CD4-positive, alpha-beta T cell treated with Interleukin-4 for 1 hour (primary cell): ENCODE measurements around the gene PPP1R13B.

Experiments used
- DNase-seq, 2 donors: peaks; one replicate each; pipeline ENCODE4 v3.0.0-alpha.2; 2020 to 2022

The PPP1R13B gene

DNA sequence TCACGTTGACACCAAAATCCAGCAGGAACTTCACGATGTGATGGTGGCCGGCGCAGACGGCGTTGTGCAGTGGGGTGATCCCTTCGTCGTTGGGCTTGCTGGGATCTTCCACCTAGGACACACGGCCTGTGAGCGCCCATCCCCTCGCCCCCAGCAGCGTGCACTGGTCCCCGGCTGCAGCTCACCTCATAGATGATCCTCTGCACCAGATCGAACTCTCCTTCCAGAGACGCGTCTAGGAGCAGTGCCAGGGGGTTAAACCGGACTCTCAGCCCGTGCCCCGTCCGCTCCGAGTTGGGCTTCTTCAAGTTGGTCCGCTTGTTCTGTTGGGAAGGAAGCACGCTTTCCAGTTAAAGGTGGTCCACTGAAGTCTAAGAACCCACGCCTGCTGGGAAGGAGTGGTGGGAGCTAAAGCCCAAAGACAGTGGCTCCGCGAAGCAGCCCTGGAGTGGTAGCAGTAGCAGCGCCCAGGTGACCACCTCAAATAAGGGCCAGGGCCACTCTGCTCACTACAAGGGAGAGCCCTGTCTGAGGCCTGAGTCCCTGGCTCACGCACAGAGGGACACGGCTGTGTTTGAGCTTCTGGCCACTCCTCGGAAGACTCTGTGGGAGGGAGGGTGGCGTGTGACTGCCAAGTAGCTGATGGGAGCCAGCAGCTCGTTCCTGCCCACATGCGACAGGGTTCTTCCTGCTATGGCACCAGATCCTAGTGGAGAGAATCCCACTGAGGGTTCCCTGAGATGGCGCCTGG lies 108.5 kb downstream of the PPP1R13B start:
- no peak for DNase-seq

DNA sequence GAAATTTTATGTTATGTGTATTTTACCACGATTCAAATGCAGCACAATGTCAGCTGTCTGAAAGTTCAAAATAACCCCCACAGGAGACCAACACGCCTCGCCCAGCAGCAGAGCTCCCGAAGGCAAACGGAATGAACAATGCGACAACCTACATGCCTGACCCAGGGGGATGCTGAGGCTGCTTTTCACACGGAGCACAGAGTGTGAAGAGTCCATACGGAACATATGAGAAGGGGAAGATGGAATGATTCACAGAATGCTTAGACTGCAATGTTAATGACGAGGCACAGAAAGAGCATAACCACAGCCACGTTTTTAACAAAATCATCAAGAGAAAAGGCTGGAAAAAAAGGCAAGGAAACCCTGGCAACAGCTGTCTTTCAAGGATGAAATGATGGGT lies 109.2 kb downstream of the PPP1R13B start:
- DNase-seq, result no peak

DNA sequence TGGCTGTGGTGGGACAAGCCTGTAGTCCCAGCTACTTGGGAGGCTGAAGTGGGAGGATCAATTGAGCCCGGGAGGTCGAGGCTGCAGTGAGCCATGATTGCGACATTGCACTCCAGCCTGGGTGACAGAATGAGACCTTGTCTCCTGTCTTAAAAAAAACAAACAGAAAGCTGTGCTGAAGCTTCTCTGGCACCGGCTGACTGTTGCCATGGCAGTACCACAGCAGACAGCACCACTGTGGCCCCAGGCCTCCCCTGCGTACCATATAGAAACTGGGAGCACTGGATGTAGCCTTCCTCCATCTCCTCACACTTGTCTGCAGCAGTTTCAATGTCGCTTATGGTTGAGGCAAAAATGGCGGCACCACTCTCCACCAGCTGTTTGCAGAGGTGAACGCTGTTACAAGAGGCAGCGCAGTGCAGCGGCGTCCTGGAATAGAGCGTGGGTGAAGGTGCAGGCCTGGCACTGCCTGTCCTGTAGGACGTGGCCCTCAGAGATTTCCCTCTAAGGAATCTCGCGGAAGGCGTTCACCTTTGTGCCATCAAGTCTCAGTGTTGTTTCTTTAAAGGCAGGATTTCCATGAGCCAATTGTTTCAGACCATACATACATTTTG lies 109.8 kb downstream of the PPP1R13B start:
- DNase-seq, result no peak

DNA sequence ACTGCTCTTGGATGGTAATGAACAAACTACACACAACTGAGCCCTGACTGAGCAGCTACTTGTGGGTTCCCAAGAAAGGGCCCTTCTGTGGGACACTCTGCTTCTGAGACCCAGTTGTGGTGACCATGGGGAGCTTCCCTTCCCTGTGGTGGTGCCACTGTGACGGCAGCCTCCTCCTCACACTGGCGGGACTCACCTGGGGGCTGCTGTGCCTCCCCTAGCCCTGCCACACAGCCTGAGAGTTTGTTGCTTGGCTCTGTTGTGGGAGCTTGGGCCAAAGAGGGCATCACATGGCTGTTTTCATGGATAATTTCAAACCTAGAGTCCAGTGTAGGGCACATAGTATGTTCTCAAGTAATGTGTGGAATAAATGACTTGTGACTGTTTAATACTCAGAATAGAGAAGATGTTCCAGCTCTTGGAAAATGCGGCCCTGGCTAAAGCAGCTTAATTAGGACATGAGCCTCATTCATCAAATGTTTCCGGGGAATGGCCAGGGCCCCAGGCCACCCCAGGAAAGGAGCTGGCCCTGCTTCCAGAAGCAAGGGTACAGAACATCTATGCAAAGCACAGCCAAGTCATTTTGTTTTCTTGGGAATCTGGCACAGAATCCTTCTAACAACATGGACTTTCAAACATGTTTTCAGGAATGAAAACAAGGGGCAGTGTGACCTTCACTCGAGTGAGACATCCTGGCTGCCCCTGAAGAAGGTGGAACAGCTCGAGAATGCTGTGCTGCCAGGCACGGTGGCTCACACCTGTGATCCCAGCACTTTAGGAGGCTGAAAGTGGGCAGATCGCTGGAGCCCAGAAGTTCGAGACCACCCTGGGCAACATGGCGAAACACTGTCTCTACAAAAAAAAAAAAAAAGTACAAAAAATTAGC lies 110.6 kb downstream of the PPP1R13B start:
- DNase-seq, result no peak

DNA sequence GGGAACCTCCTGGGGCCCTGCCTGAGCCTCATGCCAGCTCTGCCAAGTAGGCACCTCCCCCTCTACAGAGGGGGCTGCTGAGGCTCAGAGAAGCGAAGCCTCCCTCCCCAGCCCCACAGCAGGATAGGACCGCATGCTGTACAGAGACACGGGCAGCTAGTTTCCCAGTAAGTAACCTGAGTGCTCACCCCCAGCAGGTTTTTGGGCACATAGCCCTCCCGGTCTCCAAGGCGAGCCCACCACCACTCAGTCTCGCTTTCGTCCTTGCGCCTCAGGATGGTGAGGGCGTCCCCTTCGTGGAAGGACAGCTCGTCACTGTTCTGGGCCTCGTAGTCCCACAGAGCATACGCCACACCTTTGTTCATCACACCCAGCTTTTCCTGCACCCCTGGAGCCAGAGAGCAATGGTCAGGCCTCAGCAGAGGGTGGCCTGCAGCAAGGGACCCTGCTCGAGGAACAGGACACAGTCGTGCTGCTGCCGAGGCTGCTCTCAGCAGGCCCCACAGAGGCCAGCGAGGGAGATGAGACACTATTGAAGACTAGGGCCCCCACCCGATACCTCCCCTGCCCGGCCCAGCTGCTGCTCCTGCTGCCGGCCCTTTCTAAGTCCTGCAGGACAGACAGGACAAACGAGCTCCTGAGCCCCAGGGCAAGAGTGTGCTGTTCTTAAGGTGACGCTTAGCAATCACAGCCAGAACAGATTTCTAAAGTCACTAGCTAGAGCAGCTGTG lies 111.4 kb downstream of the PPP1R13B start:
- no peak for DNase-seq

DNA sequence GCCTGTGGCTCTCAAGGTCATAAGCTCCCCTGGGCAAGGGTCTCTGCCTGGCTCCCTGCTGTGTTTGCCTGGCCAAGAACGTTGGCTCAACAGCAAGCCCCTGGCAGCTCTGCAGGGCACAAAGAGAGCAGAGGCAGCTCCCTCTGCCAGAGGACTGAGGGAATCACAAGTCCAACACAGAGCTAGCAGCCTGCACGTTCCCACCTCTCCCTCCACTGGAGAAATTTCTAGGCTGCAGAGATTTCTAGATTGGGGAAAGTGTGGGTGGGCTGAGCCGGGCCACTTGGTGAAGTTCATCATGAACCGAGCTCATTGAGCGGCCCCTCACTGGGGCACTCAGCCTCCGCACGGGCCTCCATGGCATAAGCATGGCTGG lies 111.9 kb downstream of the PPP1R13B start:
- no peak for DNase-seq

DNA sequence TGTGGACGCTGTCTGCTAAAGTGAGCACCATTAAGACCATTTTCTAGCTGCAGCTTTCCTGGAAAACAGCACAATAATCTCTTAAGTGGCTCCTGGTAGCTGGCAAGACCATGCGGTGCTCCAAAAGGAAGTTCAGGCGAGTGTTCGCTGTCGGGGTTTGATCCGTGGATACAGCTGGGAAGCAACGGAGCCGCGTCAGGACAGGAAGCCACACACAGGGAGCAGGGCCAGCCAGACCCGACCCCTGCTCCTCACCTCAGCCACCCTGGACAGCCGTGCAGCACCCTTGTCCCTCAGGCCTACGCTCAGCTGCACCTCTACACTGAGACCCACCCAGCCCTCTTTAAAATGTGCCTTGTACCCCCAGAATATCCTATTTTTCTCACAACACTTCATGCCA lies 112.4 kb downstream of the PPP1R13B start:
- no peak for DNase-seq

DNA sequence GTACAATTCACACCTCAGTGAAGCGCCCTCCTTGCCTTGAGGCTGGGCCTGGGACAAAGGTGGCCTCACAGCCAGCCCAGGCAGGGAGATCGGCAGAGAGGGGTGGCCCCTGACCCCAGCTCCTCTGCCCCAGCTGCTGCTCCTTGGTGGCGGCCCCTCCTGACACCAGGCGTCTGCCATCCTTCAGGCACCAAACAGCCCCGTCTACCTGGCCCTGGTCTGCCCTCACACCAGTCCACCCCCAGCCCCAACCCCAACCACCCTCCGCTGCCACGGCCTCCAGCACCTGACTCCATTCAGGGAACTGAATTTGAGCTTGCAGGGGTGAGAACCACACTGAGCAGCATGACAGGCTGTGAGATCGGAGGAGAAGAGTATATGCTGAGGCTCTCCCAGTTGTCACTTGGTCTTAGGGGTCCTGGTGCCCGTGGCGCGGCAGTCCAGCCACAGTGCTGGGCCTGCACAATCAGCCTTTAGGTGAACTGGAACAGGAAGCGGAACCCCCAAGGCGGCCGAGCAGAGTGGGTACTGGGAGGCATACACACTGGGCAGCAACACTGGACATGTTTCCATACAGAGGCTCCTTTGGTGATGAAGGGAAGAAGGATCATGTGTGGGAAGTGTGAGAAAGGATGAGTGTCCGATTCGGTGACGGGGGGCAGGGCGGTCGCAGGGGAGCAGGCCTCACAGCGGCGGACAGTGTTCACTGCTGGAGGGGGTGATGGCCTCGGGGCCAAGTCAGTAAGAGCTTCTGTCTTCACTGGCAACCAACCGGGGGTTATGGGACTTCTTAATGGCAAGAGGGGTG lies 113.1 kb downstream of the PPP1R13B start:
- DNase-seq, result no peak

DNA sequence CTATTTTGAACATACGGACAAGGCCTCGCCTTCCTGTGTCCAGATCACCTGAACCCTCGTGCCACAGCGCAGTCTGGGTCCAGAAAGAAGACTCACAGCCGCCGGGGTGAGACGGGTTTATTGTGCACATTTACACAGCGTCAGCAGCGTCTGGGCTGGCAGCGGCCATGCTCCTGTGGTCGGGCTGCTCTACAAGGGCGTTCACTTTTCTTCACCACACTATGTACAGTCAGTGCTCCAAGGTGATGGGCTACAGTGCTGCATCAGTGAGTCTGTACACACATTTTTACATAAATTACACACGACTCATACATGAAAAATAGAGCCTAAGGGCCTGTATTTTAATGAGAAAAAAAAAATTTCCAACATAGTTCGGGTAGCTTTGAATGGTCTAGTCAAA lies 113.7 kb downstream of the PPP1R13B start:
- no peak for DNase-seq

DNA sequence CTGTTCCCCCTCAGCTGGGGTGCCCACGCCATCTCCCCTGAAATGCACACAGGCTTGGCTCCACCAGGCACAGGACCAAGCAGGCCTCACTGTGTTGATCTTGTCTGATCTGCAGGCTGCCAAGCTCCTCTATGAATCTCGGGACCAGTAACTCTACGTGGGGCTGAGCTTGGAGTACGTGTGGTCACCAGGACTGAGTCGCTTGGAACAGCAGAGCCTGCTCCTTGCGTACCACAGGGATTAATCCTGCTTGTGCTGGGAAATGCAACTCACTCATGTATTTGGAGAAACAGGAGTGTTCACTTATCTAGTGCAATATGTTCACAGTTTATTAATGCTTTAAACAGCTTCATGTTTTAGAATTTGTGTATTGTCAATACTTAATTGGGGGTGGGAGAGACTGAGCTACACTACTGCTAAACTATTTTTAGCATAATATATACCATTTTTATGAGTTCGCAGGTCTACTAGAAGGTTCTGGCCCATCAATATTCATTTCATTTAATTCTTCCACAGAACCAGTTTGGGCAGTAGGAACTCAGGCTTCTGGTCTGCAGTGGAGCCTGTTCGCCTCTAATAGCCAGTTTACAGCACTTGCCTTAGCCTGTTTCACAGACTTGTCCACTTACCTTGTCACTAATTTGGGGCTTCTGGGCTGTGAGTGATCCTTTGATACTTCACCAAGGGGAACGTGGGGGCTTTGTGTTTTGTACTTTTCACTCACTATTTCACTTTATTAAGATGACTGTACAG lies 114.3 kb downstream of the PPP1R13B start:
- DNase-seq, result no peak

DNA sequence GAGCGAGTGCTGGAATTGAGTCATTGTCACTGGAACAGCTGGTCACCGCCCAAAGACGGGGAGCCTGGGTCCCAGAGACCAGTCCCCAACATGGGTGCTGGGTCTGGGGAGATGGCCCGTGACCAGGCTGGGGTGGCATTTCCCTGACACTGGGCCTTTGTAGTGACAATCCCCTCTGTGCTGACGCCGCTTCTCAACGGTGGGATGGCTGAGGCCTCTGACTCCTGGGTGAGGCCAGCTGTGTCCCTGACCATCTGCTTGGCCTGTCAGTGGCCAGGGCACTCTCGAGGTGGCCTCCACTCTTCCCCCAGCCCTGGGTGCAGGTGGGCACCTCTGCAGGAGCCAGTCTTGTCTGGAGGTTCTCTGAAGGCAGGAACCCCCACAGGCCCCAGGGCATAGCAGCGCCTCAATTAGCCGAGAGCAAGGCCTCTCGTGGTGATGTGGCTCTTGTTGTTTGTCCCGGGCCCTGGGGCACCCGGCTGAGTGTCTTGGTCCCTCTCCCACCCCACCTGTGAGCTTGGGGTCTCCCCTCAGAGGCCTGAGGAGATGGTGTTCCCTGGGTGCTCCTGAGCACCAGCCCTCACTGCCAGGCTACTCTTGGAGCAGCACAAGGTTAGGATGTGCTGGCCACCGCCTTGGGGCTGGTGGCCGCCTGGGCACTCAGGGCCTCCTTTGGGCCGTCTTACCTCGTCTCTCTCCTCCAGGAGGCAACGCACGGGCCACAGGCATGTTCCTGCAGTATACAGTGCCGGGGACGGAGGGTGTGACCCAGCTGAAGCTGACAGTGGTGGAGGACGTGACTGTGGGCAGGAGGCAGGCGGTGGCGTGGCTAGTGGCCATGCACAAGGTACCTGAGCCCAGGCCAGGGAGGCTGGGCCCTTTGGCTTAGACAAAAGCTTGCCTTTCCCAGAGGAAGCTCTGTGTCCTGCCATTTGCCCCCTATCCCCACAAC lies 115.2 kb downstream of the PPP1R13B start:
- DNase-seq, result no peak

DNA sequence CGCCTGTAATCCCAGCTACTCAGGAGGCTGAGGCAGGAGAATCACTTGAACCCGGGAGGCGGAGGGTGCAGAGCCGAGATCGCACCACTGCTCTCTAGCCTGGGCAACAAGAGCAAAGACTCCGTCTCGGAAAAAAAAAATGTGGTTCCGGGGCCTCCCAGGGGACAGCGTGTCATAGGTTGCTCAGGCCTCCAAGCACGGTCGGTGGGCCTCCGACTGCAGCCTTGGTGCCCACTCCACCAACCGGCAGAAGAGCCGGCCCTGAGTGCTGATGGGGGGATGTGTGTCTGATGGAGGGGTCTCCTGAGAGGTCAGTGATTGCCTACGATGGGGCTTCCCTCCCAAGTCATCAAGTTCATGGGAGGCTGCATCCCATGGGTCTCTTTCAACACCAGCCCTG lies 115.9 kb downstream of the PPP1R13B start:
- no peak for DNase-seq

DNA sequence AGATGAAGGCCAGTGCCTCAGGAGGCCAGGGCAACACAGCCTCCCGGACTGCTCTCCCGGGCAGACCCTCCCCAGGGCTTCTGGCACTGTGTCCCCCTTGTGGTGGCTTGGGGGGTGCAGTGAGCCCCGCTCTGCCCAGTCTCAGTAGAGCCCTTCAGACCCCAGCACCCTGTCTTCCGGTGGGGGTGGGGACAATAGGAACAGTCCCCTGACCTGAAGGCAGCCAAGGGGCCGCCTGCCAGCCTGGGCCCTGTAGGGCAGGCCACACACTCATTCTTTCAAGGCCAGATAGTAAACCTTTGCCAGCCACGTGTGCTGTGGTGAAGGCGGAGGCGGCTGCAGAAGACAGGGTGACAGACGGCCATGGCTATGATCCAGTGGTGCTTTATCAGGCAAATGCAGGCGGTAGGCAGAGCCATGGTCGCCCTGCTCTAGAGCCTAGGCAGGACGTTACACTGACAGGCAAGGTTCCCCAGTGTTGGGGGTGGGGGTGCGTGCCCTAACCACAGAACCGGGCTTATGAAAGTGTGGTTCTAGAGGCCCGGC lies 116.8 kb downstream of the PPP1R13B start:
- no peak for DNase-seq

DNA sequence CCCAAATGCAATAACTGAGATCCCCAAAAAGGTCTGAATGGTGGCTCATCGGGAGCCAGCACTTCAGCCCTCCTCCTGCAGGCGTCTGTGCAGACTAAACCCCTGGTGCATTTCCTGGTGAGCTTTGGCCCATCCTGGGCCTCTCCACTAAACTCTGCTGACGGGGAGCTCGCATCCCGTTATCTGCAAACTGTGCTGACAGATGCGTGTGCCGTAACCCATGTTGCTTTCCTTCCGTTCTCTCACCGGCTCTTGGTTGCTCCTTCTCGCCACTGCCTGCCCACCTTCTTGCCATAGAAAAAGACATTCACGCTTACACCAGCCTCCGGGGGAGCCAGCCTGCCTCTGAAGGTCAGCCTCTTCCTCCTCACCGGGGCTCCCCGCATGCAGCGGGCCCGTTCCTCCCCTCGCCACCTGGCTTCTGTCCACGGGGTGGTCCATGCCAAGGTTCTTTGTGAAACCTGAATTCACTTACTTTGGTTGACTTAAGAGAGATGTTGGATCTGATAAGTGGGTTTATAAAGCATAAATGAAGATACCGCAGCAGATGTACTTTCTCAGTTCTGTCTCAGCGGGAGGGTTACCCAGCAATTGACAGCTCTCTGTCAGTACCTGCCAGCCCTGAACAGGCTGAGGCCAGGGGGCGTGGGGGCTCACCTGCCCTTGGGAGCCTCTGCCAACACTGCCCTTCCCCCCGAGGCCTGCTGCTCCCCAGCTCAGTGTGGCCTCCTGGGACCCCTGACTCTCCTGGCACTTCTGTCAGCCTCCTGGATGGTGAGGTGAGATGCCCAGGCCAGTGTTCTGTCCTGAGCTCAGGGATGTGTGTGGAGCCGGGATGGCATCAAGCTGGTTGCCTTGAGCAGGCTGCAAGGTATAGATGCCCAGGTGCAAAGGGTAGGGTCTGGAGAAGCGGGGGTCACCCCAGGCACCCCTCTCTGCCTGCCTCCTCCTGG lies 117.6 kb downstream of the PPP1R13B start:
- DNase-seq, result no peak

DNA sequence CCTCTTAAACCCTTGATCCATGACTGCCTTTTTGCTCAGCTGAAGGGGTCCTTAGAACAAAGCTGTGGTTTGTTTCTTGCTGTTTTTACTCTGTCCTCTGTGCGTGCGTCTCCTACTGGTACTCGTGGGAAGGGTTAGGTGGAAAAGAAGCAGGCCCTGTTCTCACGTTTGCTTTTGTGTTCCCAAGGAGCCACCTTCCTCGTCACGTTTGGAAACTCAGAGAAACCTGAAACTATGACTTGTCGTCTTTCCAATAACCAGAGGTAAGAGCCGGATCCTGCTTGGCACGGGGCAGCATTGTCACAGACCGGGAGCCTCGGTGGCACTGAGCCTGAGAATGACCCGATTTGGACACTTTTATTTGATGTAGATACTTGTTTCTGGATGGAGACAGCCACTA lies 118.7 kb downstream of the PPP1R13B start:
- no peak for DNase-seq

DNA sequence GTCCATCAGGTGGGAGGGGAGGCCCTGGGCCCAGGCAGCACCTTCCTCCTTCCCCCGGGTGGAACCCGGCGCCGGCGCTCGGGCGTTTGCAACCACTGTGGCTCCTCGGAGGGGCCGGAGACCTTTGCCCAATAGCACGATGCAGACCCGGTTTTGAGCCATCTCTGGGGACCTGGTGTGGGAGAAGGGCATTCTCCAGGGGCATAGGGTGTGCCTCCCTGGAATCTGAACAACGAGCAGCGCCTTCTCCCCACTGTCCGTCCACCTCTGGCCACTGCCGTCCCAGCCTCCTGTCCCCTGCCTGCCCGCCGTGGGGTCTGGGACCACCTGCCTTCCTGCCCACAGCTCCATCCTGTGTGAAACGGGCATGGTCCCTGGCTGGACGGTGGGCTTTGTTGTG lies 119.2 kb downstream of the PPP1R13B start:
- DNase-seq, result no peak

DNA sequence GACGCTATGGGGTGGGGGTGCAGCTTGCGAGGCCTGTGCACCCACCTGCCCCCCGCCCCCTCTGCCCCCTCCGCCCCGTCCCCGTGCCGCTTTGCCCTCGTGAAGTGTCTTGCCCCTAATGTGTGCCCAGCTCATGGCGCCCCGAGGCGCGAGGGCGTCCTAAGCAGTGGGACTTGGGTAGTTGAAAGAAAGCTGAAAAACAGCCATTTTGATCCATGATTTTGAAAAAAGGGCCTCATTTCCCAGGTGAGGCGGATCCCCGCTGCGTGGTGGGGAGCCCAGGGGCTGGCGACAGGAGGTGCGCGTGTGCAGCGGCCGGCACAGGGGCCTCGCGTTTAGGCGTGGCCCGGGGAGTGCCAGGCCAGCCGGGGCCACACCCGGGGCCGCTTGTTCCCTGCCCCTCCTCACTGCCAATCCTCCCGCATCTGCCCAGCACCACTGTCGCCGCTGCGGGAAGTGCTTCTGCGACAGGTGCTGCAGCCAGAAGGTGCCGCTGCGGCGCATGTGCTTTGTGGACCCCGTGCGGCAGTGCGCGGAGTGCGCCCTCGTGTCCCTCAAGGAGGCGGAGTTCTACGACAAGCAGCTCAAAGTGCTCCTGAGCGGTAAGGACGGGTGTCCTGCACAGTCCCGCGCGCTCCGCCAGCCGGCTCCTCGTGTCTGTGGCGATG lies 119.9 kb downstream of the PPP1R13B start:
- no peak for DNase-seq

DNA sequence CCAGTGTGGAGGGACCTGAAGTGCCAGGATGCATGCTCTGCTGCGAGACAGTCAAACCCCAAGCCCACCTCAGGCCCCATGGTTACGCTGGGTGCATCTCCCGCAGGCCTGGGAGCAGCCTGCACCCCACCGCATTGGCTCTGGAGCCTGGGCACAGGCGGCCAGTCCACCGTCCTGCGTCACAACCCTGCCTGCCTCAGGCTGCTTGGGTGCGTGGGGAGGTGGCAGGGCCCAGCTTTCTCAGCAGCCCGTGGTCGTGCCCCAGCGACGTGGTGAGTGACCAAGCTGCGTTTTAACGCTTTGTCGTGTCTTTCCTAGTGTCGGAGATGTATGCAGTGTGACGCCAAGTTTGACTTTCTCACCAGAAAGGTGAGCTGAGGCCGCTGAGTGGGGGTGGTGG lies 120.9 kb downstream of the PPP1R13B start:
- DNase-seq, result no peak
